ENCODE data around the gene GALNTL6. TPM values are rescaled to one million over a fixed set of nuclear protein-coding genes. Genes with fewer than 3 reads are reported as not detected.

Gene GALNTL6
- total RNA-seq, 1 experiment from 2014 or later: not detected

DNA sequence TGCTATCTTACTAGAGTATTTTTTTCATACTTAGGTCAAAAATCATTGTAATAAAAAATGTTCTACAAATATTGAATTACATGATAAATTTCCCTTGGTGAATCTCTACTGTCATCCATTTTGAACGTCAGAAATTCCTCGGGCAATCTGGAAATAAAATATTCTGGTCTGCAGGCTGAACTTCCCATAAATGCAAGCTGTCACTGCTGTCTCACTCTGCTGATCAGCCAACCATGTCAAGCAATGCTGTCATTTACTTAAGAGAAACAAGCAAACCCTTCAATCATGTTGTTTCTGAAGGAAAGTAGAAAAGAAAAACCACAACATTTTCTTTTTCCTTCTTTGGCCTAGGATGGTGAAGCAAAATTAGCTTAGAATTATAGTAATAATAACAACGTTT, 841.3 kb downstream of the GALNTL6 start (continued):
- TF ChIP-seq ELF1 (IDR thresholded peaks at IDR 0.05; ENCODE audit: borderline replicate concordance, low read depth): no peak
- TF ChIP-seq, protein P1, sequence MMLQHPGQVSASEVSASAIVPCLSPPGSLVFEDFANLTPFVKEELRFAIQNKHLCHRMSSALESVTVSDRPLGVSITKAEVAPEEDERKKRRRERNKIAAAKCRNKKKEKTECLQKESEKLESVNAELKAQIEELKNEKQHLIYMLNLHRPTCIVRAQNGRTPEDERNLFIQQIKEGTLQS (IDR thresholded peaks at IDR 0.05): no peak

DNA sequence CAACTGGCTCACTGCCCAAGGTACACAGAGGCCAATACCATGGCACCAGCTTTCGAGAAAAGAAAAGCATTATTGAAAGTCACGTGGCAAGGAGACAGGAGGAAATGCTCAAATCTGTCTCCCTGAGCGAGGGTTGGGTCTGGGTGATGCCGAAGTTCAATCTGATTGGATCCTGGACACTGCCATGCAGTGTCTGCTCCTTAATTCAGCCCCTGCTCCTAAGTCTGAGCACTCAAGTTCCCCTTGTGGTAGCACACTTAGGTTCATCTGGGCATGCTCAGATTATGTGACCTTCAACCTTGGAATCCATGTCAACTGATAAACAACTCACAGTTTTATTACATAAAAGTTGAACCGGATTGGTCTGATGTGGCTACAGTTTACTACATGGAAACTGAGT, 842.9 kb downstream of the GALNTL6 start:
- POLR2A ChIA-PET: no interaction called here
- no peaks in the 10 kb centered on the region for H3K36me3 ChIP-seq (ENCODE audit: control insufficient read depth in 1 of 2, insufficient read depth in 2 of 2, low read length in 2 of 2)
- H3K9me2 ChIP-seq (ENCODE audit: insufficient read depth): no peaks in the 10 kb centered on the region
- no peak overlapping the region for H3K9ac ChIP-seq (ENCODE audit: low read length)
- no peak overlapping the region for H2AFZ ChIP-seq (ENCODE audit: low read depth, low read length, poor library complexity, severe bottlenecking)
- H3K27me3 ChIP-seq (ENCODE audit: insufficient read depth, low read length): no peaks in the 10 kb centered on the region
- CTCF ChIA-PET: no interaction called here
- ATAC-seq (no peak), DNase-seq (ENCODE audit: low read depth, low spot score) (no peak)
- no peaks in the 10 kb centered on the region for H3K4me1 ChIP-seq (ENCODE audit: control insufficient read depth in 1 of 2, insufficient read depth in 2 of 2, low read length in 2 of 2)
- H3K79me2 ChIP-seq (ENCODE audit: insufficient read depth, low read length): no peaks in the 10 kb centered on the region
- no peaks in the 10 kb centered on the region for H3K9me3 ChIP-seq (ENCODE audit: control insufficient read depth in 1 of 2, insufficient read depth in 1 of 2, low read depth in 1 of 2, low read length in 2 of 2)
- no TSS peak for BruUV-seq (replicated peaks)
- TF ChIP-seq, protein P2, sequence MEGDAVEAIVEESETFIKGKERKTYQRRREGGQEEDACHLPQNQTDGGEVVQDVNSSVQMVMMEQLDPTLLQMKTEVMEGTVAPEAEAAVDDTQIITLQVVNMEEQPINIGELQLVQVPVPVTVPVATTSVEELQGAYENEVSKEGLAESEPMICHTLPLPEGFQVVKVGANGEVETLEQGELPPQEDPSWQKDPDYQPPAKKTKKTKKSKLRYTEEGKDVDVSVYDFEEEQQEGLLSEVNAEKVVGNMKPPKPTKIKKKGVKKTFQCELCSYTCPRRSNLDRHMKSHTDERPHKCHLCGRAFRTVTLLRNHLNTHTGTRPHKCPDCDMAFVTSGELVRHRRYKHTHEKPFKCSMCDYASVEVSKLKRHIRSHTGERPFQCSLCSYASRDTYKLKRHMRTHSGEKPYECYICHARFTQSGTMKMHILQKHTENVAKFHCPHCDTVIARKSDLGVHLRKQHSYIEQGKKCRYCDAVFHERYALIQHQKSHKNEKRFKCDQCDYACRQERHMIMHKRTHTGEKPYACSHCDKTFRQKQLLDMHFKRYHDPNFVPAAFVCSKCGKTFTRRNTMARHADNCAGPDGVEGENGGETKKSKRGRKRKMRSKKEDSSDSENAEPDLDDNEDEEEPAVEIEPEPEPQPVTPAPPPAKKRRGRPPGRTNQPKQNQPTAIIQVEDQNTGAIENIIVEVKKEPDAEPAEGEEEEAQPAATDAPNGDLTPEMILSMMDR (IDR thresholded peaks at IDR 0.05 in 2 of 3, conservative IDR thresholded peaks at IDR 0.05 in 1 of 3; ENCODE audit: borderline replicate concordance in 1 of 3, insufficient read depth in 1 of 3, low read depth in 2 of 3, low read length in 2 of 3): no peak
- TF ChIP-seq SIN3A (IDR thresholded peaks at IDR 0.05; ENCODE audit: low read depth) (no peak), SP1 (IDR thresholded peaks at IDR 0.05; ENCODE audit: low read depth) (no peak), EZH2 (IDR thresholded peaks at IDR 0.05) (no peak), POLR2AphosphoS5 (IDR thresholded peaks at IDR 0.05; ENCODE audit: low read depth, low read length) (no peak)
- no peaks in the 10 kb centered on the region for H4K20me1 ChIP-seq (ENCODE audit: insufficient read depth)
- no peak overlapping the region for H3K27ac ChIP-seq (ENCODE audit: low read depth, low read length)
- H3K4me2 ChIP-seq (ENCODE audit: low read length): no peak overlapping the region
- intact Hi-C loops (cut with micrococcal nuclease): no loop called here
- no peak overlapping the region for H3K4me3 ChIP-seq (replicated peaks in 1 of 2; ENCODE audit: low read depth in 1 of 2, low read length in 2 of 2)
- RAD21 ChIA-PET (ENCODE audit: low non-redundant PET in 1 of 2, low total read pairs in 2 of 2, uncharacterized antibody in 2 of 2, unreplicated experiment in 2 of 2): no interaction called here
